HFF-Myc (cell line): ENCODE results near the gene NLRP2B.
"Not testable (repeated sequence)": the region's sequence is repeated elsewhere in the genome, so short reads cannot be mapped to it uniquely, and the experiment has no call there.

Experiments used
- DNase-seq: peaks from one replicate; pipeline ENCODE4 v3.0.0-alpha.2; 2011; ENCODE audit warnings: low read depth; ENCODE audit errors: extremely low read depth
- H3K4me3 ChIP-seq: replicated peaks from 2 replicates; pipeline ENCODE4 v1.5.1; 2011; ENCODE audit warnings: low read depth, mild to moderate bottlenecking, control low read depth, low read length
- TF ChIP-seq, protein P1 (sequence below): IDR thresholded peaks from 2 replicates; pipeline ENCODE4 v1.5.1; 2012; ENCODE audit warnings: mild to moderate bottlenecking, low read depth, low read length, control low read depth; ENCODE audit errors: missing control alignments

Gene NLRP2B

GRCh38 chrX:57680160-57680559, at the start of gene NLRP2B:
Gene NLRP2B (minus strand): TSS chrX:57680260.
- no peak for DNase-seq
- H3K4me3 ChIP-seq, result no peak within 1 kb of the TSS
- TF ChIP-seq, protein P1, sequence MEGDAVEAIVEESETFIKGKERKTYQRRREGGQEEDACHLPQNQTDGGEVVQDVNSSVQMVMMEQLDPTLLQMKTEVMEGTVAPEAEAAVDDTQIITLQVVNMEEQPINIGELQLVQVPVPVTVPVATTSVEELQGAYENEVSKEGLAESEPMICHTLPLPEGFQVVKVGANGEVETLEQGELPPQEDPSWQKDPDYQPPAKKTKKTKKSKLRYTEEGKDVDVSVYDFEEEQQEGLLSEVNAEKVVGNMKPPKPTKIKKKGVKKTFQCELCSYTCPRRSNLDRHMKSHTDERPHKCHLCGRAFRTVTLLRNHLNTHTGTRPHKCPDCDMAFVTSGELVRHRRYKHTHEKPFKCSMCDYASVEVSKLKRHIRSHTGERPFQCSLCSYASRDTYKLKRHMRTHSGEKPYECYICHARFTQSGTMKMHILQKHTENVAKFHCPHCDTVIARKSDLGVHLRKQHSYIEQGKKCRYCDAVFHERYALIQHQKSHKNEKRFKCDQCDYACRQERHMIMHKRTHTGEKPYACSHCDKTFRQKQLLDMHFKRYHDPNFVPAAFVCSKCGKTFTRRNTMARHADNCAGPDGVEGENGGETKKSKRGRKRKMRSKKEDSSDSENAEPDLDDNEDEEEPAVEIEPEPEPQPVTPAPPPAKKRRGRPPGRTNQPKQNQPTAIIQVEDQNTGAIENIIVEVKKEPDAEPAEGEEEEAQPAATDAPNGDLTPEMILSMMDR, result no peak

DNA sequence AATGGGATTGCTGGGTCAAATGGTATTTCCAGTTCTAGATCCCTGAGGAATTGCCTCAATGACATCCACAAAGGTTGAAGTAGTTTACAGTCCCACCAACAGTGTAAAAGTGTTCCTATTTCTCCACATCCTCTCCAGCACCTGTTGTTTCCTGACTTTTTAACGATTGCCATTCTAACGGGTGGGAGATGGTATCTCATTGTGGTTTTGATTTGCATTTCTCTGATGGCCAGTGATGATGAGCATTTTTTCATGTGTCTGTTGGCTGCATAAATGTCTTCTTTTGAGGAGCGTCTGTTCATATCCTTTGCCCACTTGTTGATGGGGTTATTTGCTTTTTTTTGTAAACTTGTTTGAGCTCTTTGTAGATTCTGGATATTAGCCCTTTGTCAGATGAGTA, 45.9 kb upstream of the NLRP2B start:
- DNase-seq, H3K4me3 ChIP-seq: not testable (repeated sequence)

GRCh38 chrX:57681341-57681740, 1.3 kb upstream of the NLRP2B start:
- TF ChIP-seq, protein P1, result no peak
- no peak for DNase-seq
- no peak overlapping the region for H3K4me3 ChIP-seq

GRCh38 chrX:57678686-57679428, 1.2 kb downstream of the NLRP2B start:
- DNase-seq, result no peak
- H3K4me3 ChIP-seq, result no peak overlapping the region
- TF ChIP-seq, protein P1, result no peak

DNA sequence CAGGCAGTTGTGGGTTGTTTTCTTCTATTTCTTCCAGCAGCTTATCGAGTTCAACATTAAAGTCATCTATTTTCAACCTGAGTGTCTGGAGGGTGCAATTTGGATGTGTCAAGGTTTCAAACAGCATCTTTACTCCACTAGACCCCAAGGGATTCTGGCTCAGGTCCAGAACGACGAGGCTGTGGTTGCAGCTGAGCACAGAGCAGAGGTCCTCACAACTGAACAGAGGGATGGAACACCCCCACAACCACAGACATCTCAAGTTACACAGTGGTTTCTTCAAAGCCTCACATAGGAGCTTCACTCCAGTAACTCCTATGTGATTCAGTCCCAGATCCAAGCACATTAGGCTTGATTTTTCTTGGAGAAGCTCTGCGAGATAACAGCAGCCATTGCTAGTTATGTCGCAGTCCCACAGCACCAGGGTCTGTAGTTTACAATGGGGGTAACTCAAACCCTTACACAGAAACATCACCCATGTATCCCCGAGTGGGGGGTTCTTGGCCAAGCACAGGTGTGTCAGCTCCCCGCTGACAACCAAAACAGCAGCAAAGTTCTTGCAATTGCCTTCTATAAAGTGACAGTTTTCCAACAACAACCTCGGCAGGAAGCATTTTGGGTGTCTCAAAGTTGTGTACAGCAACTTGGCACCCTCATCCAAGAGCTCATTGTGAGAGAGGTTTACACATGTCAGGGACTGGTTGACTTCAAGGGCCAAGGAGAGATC, 2.8 kb downstream of the NLRP2B start:
- TF ChIP-seq, protein P1, result no peak
- no peak overlapping the region for H3K4me3 ChIP-seq
- no peak for DNase-seq

- H3K4me3 ChIP-seq, result no peak overlapping the region
- TF ChIP-seq, protein P1, result no peak
- no peak for DNase-seq
Observed at GRCh38 chrX:57675320-57675719, 4.7 kb downstream of the NLRP2B start.

GRCh38 chrX:57674861-57675260, 5.2 kb downstream of the NLRP2B start:
- TF ChIP-seq, protein P1, result no peak
- no peak for DNase-seq
- no peak overlapping the region for H3K4me3 ChIP-seq
